ENCODE results near the gene FRMD8. TPM values are rescaled to one million over a fixed set of nuclear protein-coding genes. Genes with fewer than 3 reads are reported as not detected.
A peak's percentile ranks its signal among the peaks of the same experiment; 100 is the strongest.

The FRMD8 gene
- total and polyA plus RNA-seq, 9 of the 15 experiments (the other 6 are each of a cell fraction or from before 2014, with no cell fraction given): 4.5 to 54.5 (median 15.8) TPM

DNA sequence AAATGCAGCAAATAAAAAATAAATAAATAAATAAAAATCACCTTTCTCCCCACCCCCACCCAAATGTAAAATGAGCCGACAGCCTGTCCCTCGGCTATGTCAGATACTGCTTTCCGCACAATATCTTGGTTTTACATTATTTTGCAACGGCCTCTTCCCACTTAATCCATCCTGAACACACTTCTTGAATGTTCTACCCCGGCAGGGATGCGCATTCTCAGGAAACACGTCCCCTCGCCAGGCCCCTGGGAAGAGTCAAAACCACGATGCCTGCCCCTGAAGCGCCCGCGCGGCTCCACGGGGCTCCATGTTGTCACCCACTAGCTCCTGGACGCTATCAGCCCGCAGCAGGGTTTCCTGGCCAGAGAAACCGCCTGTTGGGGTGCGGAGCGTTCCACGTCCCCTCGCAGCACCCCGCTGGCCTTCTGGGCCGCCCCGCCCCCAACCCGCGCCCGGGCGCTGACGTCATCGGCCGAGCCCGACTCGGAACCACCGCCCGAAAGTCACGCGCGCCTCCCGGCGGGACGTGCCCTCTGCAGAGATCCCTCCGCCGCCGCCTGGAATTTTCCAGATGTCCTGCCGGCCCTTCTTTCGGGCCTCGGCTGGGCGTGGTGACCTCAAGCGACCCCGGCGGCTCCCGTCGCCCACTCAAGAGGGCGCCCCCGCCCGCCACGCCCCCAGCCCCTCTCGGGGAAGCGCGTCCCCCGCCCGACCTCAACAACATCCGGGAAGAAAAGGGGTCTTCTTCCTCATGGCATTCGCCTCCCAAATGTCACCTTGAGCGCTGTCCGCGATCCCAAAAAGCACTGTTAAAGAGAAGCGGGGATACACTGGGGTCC lies 35.6 kb downstream of the FRMD8 start (continued):
- peak; percentile 66; the same call in 1 of the 2 replicates for TF ChIP-seq NCOA1 (IDR thresholded peaks at IDR 0.05; ENCODE audit: low read depth)
- TF ChIP-seq DACH1 (IDR thresholded peaks at IDR 0.05; ENCODE audit: partially characterized antibody): peak; percentile 43
- peak; percentile 53 to 92 for TF ChIP-seq TBL1XR1 (IDR thresholded peaks at IDR 0.05; ENCODE audit: low read length in 2 of 2)
- peak; percentile 99 for TF ChIP-seq CCNT2 (IDR thresholded peaks at IDR 0.05; ENCODE audit: borderline replicate concordance, extremely low read depth, insufficient read length, low read depth, low read length)
- TF ChIP-seq ZNF232 (CRISPR knock-in tag; IDR thresholded peaks at IDR 0.05): no peak
- TF ChIP-seq PHF8 (IDR thresholded peaks at IDR 0.05; ENCODE audit: borderline replicate concordance, low read length): peak; percentile 43; the same call in 1 of the 2 replicates
- TF ChIP-seq TAF9B (IDR thresholded peaks at IDR 0.05; ENCODE audit: partially characterized antibody): no peak
- TF ChIP-seq, protein P1, sequence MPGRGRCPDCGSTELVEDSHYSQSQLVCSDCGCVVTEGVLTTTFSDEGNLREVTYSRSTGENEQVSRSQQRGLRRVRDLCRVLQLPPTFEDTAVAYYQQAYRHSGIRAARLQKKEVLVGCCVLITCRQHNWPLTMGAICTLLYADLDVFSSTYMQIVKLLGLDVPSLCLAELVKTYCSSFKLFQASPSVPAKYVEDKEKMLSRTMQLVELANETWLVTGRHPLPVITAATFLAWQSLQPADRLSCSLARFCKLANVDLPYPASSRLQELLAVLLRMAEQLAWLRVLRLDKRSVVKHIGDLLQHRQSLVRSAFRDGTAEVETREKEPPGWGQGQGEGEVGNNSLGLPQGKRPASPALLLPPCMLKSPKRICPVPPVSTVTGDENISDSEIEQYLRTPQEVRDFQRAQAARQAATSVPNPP (IDR thresholded peaks at IDR 0.05; ENCODE audit: borderline replicate concordance, insufficient read depth, insufficient read length): no peak
- peak; percentile 87; the same call in 1 of the 2 replicates for TF ChIP-seq RB1 (IDR thresholded peaks at IDR 0.05; ENCODE audit: low read depth)
- TF ChIP-seq, protein P2, sequence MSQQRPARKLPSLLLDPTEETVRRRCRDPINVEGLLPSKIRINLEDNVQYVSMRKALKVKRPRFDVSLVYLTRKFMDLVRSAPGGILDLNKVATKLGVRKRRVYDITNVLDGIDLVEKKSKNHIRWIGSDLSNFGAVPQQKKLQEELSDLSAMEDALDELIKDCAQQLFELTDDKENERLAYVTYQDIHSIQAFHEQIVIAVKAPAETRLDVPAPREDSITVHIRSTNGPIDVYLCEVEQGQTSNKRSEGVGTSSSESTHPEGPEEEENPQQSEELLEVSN (IDR thresholded peaks at IDR 0.05; ENCODE audit: borderline replicate concordance in 1 of 2, extremely low read depth in 1 of 2, insufficient read depth in 1 of 2, insufficient read length in 1 of 2, low read depth in 1 of 2, low read length in 1 of 2, poor library complexity in 1 of 2, severe bottlenecking in 1 of 2): peak; percentile 20 to 51
- TF ChIP-seq CHCHD3 (CRISPR knock-in tag; IDR thresholded peaks at IDR 0.05): no peak
- TF ChIP-seq MEF2D (tag; conservative IDR thresholded peaks at IDR 0.05; ENCODE audit: low read depth): peak; percentile 11; the same call in 1 of the 2 replicates
- TF ChIP-seq KLF10 (CRISPR knock-in tag; IDR thresholded peaks at IDR 0.05): no peak
- peak; percentile 45; the same call in 1 of the 2 replicates for TF ChIP-seq ELF4 (CRISPR knock-in tag; IDR thresholded peaks at IDR 0.05)
- peak; percentile 52 for TF ChIP-seq ZSCAN32 (CRISPR knock-in tag; IDR thresholded peaks at IDR 0.05)
- peak; percentile 46 for TF ChIP-seq HCFC1 (IDR thresholded peaks at IDR 0.05; ENCODE audit: low read depth, low read length)
- no peak for TF ChIP-seq PHTF2 (CRISPR knock-in tag; IDR thresholded peaks at IDR 0.05)
- peak; percentile 13 to 18; a peak in 1 of 4 replicates for TF ChIP-seq SIN3A (IDR thresholded peaks at IDR 0.05; ENCODE audit: borderline replicate concordance in 2 of 2, control insufficient read depth in 1 of 2, low read depth in 2 of 2, low read length in 2 of 2)
- TF ChIP-seq COPS2 (conservative IDR thresholded peaks at IDR 0.05): no peak
- TF ChIP-seq, protein P3, sequence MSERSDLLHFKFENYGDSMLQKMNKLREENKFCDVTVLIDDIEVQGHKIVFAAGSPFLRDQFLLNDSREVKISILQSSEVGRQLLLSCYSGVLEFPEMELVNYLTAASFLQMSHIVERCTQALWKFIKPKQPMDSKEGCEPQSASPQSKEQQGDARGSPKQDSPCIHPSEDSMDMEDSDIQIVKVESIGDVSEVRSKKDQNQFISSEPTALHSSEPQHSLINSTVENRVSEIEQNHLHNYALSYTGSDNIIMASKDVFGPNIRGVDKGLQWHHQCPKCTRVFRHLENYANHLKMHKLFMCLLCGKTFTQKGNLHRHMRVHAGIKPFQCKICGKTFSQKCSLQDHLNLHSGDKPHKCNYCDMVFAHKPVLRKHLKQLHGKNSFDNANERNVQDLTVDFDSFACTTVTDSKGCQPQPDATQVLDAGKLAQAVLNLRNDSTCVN (CRISPR knock-in tag; IDR thresholded peaks at IDR 0.05): 0 out of 2 replicates have a peak, but pooled peaks have one; percentile 69
- no peak for TF ChIP-seq PHB (CRISPR knock-in tag; IDR thresholded peaks at IDR 0.05)
- peak; percentile 99 for TF ChIP-seq ATF7 (IDR thresholded peaks at IDR 0.05)
- peak; percentile 64 for TF ChIP-seq U2AF1 (optimal IDR thresholded peaks at IDR 0.05; ENCODE audit: low read depth, low read length)
- peak; percentile 9; the same call in 1 of the 2 replicates for TF ChIP-seq STAT5A (IDR thresholded peaks at IDR 0.05; ENCODE audit: borderline replicate concordance, low read length)
- TF ChIP-seq POLR2G (IDR thresholded peaks at IDR 0.05; ENCODE audit: low read depth, low read length): no peak

All from K562 (cell line).